H9 (cell line): ENCODE measurements around the gene PLEK2. TPM values are rescaled to one million over a fixed set of nuclear protein-coding genes. Genes with fewer than 3 reads are reported as not detected.

Experiments
- DNase-seq: peaks from one replicate; pipeline ENCODE4 v3.0.0-alpha.2; 2017
- H2AFZ ChIP-seq: one replicate; pipeline ENCODE4 v1.6.1; 2013; ENCODE audit warnings: mild to moderate bottlenecking, low read length, control low read depth, moderate library complexity
- H2AK5ac ChIP-seq: 2 replicates; pipeline ENCODE4 v1.6.1; 2013; ENCODE audit warnings: low read length, control low read depth, mixed read lengths; ENCODE audit not compliant: insufficient read length
- H2BK120ac ChIP-seq: one replicate; pipeline ENCODE4 v1.6.1; 2013; ENCODE audit warnings: low read depth, mild to moderate bottlenecking, low read length, control low read depth, inconsistent platforms; ENCODE audit not compliant: poor library complexity, severe bottlenecking
- H2BK12ac ChIP-seq: 2 replicates; pipeline ENCODE4 v1.6.1; 2013; ENCODE audit warnings: low read length, control low read depth, mixed read lengths, low read depth; ENCODE audit not compliant: insufficient read length
- H2BK15ac ChIP-seq: 2 replicates; pipeline ENCODE4 v1.6.1; 2013; ENCODE audit warnings: low read depth, low read length, control low read depth
- H2BK20ac ChIP-seq: one replicate; pipeline ENCODE4 v1.6.1; 2013; ENCODE audit warnings: low read depth, mild to moderate bottlenecking, low read length, control low read depth, inconsistent platforms; ENCODE audit not compliant: poor library complexity, severe bottlenecking
- H2BK5ac ChIP-seq: 2 replicates; pipeline ENCODE4 v1.6.1; 2013; ENCODE audit warnings: low read length, control low read depth, mixed read lengths; ENCODE audit not compliant: insufficient read length
- H3K14ac ChIP-seq: 2 replicates; pipeline ENCODE4 v1.6.1; 2013; ENCODE audit warnings: low read length, control low read depth; ENCODE audit not compliant: insufficient read depth
- H3K18ac ChIP-seq: 2 replicates; pipeline ENCODE4 v1.6.1; 2013; ENCODE audit warnings: low read depth, mild to moderate bottlenecking, mixed read lengths, low read length, control low read depth; ENCODE audit not compliant: insufficient read length
- H3K23ac ChIP-seq: 2 replicates; pipeline ENCODE4 v1.6.1; 2013; ENCODE audit warnings: low read length, control low read depth, mixed read lengths, low read depth; ENCODE audit not compliant: insufficient read length
- H3K23me2 ChIP-seq: 2 replicates; pipeline ENCODE4 v1.6.1; 2013; ENCODE audit warnings: low read depth, mild to moderate bottlenecking, mixed read lengths, low read length, control low read depth; ENCODE audit not compliant: insufficient read length, poor library complexity, severe bottlenecking
- H3K27ac ChIP-seq: 2 replicates; pipeline ENCODE4 v1.5.1; 2013; ENCODE audit warnings: low read length, control low read depth, mixed read lengths, low read depth; ENCODE audit not compliant: insufficient read length
- H3K27me3 ChIP-seq: 2 replicates; pipeline ENCODE4 v1.6.1; 2013; ENCODE audit warnings: low read length, control low read depth, inconsistent platforms; ENCODE audit not compliant: insufficient read depth
- H3K4ac ChIP-seq: 2 replicates; pipeline ENCODE4 v1.6.1; 2013; ENCODE audit warnings: low read depth, mild to moderate bottlenecking, control low read depth, inconsistent platforms, low read length, moderate library complexity
- H3K4me1 ChIP-seq: 2 replicates; pipeline ENCODE4 v1.6.1; 2013; ENCODE audit warnings: low read length, control low read depth, inconsistent platforms; ENCODE audit not compliant: insufficient read depth
- H3K4me2 ChIP-seq: 2 replicates; pipeline ENCODE4 v1.6.1; 2013; ENCODE audit warnings: low read length, control low read depth, mixed read lengths; ENCODE audit not compliant: insufficient read length, insufficient read depth
- H3K56ac ChIP-seq: 2 replicates; pipeline ENCODE4 v1.6.1; 2013; ENCODE audit warnings: low read depth, mild to moderate bottlenecking, mixed read lengths, low read length, control low read depth; ENCODE audit not compliant: insufficient read length
- H3K79me1 ChIP-seq: 2 replicates; pipeline ENCODE4 v1.6.1; 2013; ENCODE audit warnings: low read depth, mild to moderate bottlenecking, moderate library complexity, low read length, control low read depth, inconsistent platforms; ENCODE audit not compliant: insufficient read depth, poor library complexity, severe bottlenecking
- H3K79me2 ChIP-seq: 2 replicates; pipeline ENCODE4 v1.6.1; 2013; ENCODE audit warnings: low read length, control low read depth, inconsistent platforms; ENCODE audit not compliant: insufficient read depth
- H3K9ac ChIP-seq: 2 replicates; pipeline ENCODE4 v1.6.1; 2013; ENCODE audit warnings: low read length, control low read depth, mixed read lengths; ENCODE audit not compliant: insufficient read length; ENCODE audit errors: extremely low read depth
- H3K9me3 ChIP-seq: one replicate; pipeline ENCODE4 v1.6.1; 2013; ENCODE audit warnings: low read depth, low read length, inconsistent platforms; ENCODE audit not compliant: control insufficient read depth
- H3T11ph ChIP-seq: one replicate; pipeline ENCODE4 v1.6.1; 2013; ENCODE audit warnings: mild to moderate bottlenecking, low read length, control low read depth, inconsistent platforms
- H4K20me1 ChIP-seq: one replicate; pipeline ENCODE4 v1.6.1; 2013; ENCODE audit not compliant: control insufficient read depth, insufficient read length, insufficient read depth
- H4K5ac ChIP-seq: 2 replicates; pipeline ENCODE4 v1.6.1; 2013; ENCODE audit warnings: low read depth, mild to moderate bottlenecking, mixed read lengths, low read length, control low read depth; ENCODE audit not compliant: insufficient read length
- H4K8ac ChIP-seq: replicated peaks from 2 replicates; pipeline ENCODE4 v1.6.1; 2013; ENCODE audit warnings: low read length, control low read depth, mixed read lengths, low read depth; ENCODE audit not compliant: insufficient read length
- H4K91ac ChIP-seq: 2 replicates; pipeline ENCODE4 v1.6.1; 2013; ENCODE audit warnings: low read depth, mild to moderate bottlenecking, moderate library complexity, mixed read lengths, low read length, control low read depth; ENCODE audit not compliant: insufficient read length
- H3K27ac Mint-ChIP-seq, 3 experiments: 2 replicates in 2 of 3; 3 replicates in 1 of 3; pipeline ENCODE4 v1.8.0; 2020 to 2021; ENCODE audit warnings: mixed read lengths in 3 of 3, mild to moderate bottlenecking in 1 of 3, moderate library complexity in 1 of 3
- H3K27me3 Mint-ChIP-seq: 2 replicates; pipeline ENCODE4 v1.8.0; 2021; ENCODE audit warnings: low read depth, mild to moderate bottlenecking, moderate library complexity, mixed read lengths
- H3K36me3 Mint-ChIP-seq, 3 experiments: 2 replicates in 2 of 3; 3 replicates in 1 of 3; pipeline ENCODE4 v1.8.0; 2020 to 2021; ENCODE audit warnings: low read depth in 3 of 3, mixed read lengths in 3 of 3; ENCODE audit not compliant: insufficient read depth in 1 of 3
- H3K4me1 Mint-ChIP-seq, 2 experiments: 2 replicates each; pipeline ENCODE4 v1.8.0; 2020; ENCODE audit warnings: mixed read lengths in 2 of 2
- H3K4me3 Mint-ChIP-seq, 2 experiments: 2 replicates in 1 of 2; 3 replicates in 1 of 2; pipeline ENCODE4 v1.8.0; 2020 to 2021; ENCODE audit warnings: mild to moderate bottlenecking in 2 of 2, mixed read lengths in 2 of 2, moderate library complexity in 1 of 2
- H3K9me3 Mint-ChIP-seq, 2 experiments: 2 replicates in 1 of 2; 3 replicates in 1 of 2; pipeline ENCODE4 v1.8.0; 2020; ENCODE audit warnings: mild to moderate bottlenecking in 2 of 2, mixed read lengths in 2 of 2, moderate library complexity in 1 of 2
- CTCF ChIP-seq: fragments of 200-600 bp; sonication (generic); conservative IDR thresholded peaks from 3 replicates; pipeline ENCODE4 v1.8.0; 2021; ENCODE audit warnings: antibody characterized with exemption, mild to moderate bottlenecking
- WGBS: extraction: QIAGEN DNeasy Blood & Tissue Kit; methylation state at CpG from one replicate; pipeline ENCODE4 v1.1.7; 2013; ENCODE audit warnings: missing lambda C conversion rate, low lambda C conversion rate, mixed read lengths; ENCODE audit not compliant: insufficient read length; ENCODE audit errors: extremely low coverage; 5-methylcytosine and 5-hydroxymethylcytosine counted together
- total RNA-seq: library from RNA; stranded (reverse); gene quantifications from 2 replicates; pipeline ENCODE4 v1.2.1, GENCODE V29; 2021

The PLEK2 gene
- total RNA-seq, 1 experiment from 2014 or later: not detected

DNA sequence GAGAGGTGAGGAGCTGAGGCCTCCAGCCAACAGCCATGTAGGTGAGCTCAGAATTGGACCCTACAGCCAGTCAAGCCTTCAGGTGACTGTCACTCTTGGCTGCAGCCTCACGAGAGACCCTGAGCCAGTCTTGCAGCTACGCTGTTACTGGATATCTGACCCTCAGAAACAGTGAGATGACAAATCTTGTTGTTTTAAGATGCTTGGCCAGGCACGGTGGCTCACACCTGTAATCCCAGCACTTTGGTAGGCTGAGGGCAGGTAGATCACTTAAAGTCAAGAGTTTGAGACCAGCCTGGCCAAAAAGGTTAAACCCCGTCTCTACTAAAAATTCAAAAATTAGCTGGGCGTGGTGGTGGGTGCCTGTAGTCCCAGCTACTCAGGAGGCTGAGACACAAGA lies 6.2 kb downstream of the PLEK2 start:
- no peak overlapping the region for H3K56ac ChIP-seq
- H3K36me3 Mint-ChIP-seq: no peaks in the 10 kb centered on the region

More for the DNA sequence above, 6.2 kb downstream of the PLEK2 start:
- Histone ChIP-seq H2BK5ac (no peak overlapping the region), H3K4me1 (no peaks in the 10 kb centered on the region), H4K91ac (no peak overlapping the region), H2AK5ac (no peak overlapping the region), H3K18ac (no peak overlapping the region), H3K79me1 (no peaks in the 10 kb centered on the region), H2AFZ (no peak overlapping the region), H2BK15ac (no peak overlapping the region), H4K20me1 (no peaks in the 10 kb centered on the region), H3K9ac (no peak overlapping the region), H3T11ph (no peak overlapping the region), H3K79me2 (no peaks in the 10 kb centered on the region), H3K27ac (no peak overlapping the region), H3K23me2 (no peaks in the 10 kb centered on the region), H4K8ac (no peak overlapping the region), H2BK120ac (no peak overlapping the region), H4K5ac (no peak overlapping the region), H2BK12ac (no peak overlapping the region), H3K23ac (no peak overlapping the region), H3K14ac (no peak overlapping the region), H3K9me3 (no peaks in the 10 kb centered on the region), H3K4ac (no peak overlapping the region), H3K4me2 (no peak overlapping the region), H3K27me3 (no peaks in the 10 kb centered on the region), H2BK20ac (no peak overlapping the region)
- no peak overlapping the region for H3K27ac Mint-ChIP-seq
- H3K4me1 Mint-ChIP-seq: peaks cover 3 to 13% of the 10 kb centered on the region in 2 experiments
- TF ChIP-seq CTCF: no peak
- no CpG with 5 or more reads among the region's 5 CpGs for WGBS
- peaks cover 0 to 3% of the 10 kb centered on the region in 2 experiments; a peak in 1 of 5 replicates for H3K9me3 Mint-ChIP-seq
- no peak for DNase-seq
- no peak overlapping the region for H3K4me3 Mint-ChIP-seq
- H3K27me3 Mint-ChIP-seq: no peaks in the 10 kb centered on the region
